ENCODE results near the gene PTGFRN.
A peak's percentile ranks its signal among the peaks of the same experiment; 100 is the strongest.

The PTGFRN gene

DNA sequence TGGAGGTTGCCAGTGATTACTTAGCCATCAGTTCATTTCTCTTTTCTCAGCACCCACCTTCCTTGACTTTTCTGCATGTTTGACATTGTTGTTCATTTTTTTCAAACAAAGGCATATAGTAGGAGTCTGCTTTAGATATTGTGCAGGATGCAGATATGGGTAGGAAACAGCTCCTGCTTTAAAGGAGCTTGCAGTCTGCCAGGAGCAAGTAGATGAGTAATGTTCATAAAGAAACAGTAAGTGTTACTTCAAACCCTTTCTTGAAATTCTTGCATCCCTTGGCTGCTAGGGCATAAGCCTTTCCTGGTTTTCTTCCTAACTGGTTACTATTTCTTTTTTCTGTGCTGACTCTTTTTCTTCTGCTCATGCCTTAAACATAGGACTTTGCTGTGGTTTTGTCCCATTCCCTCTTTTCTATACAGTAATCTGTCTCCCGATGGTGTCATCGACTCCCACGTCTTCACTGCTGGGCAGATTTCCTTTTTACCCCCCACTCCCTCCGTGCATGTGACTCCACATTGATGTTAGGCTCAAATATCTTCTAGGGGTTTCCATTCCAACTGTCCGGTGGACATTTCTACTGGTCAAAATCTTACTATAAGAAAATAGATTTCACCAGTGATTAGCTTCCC, 20.4 kb downstream of the PTGFRN start:
- no peak for DNase-seq (ENCODE audit: low spot score)
- Histone ChIP-seq H3K4me1 (ENCODE audit: insufficient read depth, poor library complexity, severe bottlenecking) (peaks cover 2% of the 10 kb centered on the region), H3K9me3 (ENCODE audit: severe bottlenecking) (no peaks in the 10 kb centered on the region), H3K36me3 (ENCODE audit: low read depth) (peaks cover 40% of the 10 kb centered on the region), H3K4me3 (ENCODE audit: severe bottlenecking) (no peak overlapping the region), H3K27ac (ENCODE audit: poor library complexity, severe bottlenecking) (no peak overlapping the region), H3K27me3 (ENCODE audit: insufficient read depth, poor library complexity, severe bottlenecking) (no peaks in the 10 kb centered on the region)
- no peak for ATAC-seq (ENCODE audit: low read depth)
- TF ChIP-seq, protein P1, sequence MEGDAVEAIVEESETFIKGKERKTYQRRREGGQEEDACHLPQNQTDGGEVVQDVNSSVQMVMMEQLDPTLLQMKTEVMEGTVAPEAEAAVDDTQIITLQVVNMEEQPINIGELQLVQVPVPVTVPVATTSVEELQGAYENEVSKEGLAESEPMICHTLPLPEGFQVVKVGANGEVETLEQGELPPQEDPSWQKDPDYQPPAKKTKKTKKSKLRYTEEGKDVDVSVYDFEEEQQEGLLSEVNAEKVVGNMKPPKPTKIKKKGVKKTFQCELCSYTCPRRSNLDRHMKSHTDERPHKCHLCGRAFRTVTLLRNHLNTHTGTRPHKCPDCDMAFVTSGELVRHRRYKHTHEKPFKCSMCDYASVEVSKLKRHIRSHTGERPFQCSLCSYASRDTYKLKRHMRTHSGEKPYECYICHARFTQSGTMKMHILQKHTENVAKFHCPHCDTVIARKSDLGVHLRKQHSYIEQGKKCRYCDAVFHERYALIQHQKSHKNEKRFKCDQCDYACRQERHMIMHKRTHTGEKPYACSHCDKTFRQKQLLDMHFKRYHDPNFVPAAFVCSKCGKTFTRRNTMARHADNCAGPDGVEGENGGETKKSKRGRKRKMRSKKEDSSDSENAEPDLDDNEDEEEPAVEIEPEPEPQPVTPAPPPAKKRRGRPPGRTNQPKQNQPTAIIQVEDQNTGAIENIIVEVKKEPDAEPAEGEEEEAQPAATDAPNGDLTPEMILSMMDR (IDR thresholded peaks at IDR 0.05; ENCODE audit: poor library complexity, severe bottlenecking), result no peak

DNA sequence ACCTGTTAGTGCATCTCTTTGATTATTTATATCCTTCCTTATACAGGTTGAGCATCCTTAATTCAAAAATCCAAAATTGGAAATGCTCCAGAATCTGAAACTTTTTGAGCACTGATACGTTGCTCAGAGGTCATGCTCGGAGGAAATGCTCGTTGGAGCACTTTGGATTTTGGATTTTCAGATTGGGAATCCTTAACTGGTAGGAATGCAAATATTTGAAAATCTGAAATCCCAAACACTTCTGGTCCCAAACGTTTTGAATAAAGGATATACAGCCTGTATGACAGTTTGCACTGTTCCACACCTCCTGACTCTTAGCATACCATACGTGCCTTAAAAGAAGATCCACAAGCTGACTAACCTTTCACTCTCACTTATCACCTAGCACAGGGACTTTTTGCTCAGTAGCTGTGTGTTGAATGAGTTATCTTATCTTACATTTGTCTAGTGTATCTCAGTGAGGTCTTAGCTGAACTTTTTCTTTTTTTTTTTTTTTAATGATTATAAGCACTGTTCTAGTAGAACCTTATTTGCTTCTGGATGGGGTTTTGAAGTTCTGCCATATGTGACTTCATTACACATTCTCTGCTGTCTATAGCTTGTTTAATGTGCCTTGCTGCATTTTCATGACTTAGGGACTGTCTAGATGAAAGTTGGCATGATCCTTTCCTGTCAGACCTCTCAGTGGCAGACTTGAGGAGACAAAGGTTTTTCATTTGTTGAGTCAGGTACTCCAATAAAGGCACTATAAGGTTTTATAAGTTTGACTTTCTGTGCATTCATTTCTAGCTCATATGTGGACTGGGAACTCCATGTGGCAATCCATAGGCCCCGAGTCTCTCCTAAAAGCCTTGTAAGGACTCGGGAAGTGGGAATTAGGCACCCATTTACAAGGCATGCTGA, 21.6 kb downstream of the PTGFRN start:
- Histone ChIP-seq H3K4me3 (ENCODE audit: severe bottlenecking) (no peak overlapping the region), H3K9me3 (ENCODE audit: severe bottlenecking) (no peaks in the 10 kb centered on the region), H3K36me3 (ENCODE audit: low read depth) (peaks cover 49% of the 10 kb centered on the region), H3K4me1 (ENCODE audit: insufficient read depth, poor library complexity, severe bottlenecking) (peaks cover 2% of the 10 kb centered on the region), H3K27ac (ENCODE audit: poor library complexity, severe bottlenecking) (no peak overlapping the region), H3K27me3 (ENCODE audit: insufficient read depth, poor library complexity, severe bottlenecking) (no peaks in the 10 kb centered on the region)
- TF ChIP-seq, protein P1 (IDR thresholded peaks at IDR 0.05; ENCODE audit: poor library complexity, severe bottlenecking), result no peak
- DNase-seq (ENCODE audit: low spot score) (no peak), ATAC-seq (ENCODE audit: low read depth) (no peak)

DNA sequence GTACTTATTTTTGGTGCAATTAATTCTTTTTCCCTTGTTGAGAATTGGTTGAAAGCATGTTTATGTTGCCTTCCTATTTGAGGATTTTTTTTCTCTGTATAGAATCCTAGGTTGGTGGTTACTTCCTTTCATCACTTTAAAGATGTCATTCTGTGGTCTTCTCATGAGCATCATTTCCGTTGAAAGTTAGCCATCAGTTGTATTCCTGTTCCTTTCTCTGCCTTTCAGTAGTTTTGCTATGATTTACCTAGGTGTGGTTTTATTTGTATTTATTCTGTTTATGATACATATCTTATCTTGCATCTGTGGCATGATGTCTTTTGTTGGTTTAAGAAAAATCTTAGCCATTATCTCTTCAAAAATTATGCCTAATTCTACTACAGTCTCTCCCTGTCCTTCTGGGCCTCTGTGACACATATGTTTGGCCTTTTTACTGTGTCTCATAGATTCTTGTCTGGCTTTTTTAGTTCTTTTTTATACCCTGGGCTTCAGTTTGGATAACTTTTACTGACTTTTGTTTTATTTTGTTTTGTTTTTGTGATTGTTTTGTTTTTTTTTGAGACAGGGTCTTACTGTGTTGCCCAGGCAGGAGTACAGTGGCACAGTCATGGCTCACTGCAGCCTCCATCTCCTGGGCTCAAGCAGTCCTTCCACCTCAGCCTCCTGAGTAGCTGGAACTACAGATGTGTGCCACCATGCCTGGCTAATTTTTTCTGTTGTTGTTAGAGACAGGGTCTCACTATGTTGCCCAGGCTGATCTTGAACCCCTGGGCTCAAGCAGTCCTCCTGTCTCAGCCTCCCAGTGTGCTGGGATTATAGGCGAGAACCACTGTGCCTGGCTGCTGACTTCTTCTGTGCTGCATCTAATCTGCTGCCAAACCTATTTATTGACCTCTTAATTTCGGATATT, 24.1 kb downstream of the PTGFRN start:
- H3K27ac ChIP-seq (ENCODE audit: poor library complexity, severe bottlenecking), result no peak overlapping the region
- TF ChIP-seq, protein P1 (IDR thresholded peaks at IDR 0.05; ENCODE audit: poor library complexity, severe bottlenecking), result no peak
- no peaks in the 10 kb centered on the region for H3K27me3 ChIP-seq (ENCODE audit: insufficient read depth, poor library complexity, severe bottlenecking)
- H3K9me3 ChIP-seq (ENCODE audit: severe bottlenecking), result no peaks in the 10 kb centered on the region
- H3K4me3 ChIP-seq (ENCODE audit: severe bottlenecking), result no peak overlapping the region
- DNase-seq (ENCODE audit: low spot score), result no peak
- ATAC-seq (ENCODE audit: low read depth), result no peak
- H3K4me1 ChIP-seq (ENCODE audit: insufficient read depth, poor library complexity, severe bottlenecking), result peaks cover 2% of the 10 kb centered on the region
- peaks cover 60% of the 10 kb centered on the region for H3K36me3 ChIP-seq (ENCODE audit: low read depth)

DNA sequence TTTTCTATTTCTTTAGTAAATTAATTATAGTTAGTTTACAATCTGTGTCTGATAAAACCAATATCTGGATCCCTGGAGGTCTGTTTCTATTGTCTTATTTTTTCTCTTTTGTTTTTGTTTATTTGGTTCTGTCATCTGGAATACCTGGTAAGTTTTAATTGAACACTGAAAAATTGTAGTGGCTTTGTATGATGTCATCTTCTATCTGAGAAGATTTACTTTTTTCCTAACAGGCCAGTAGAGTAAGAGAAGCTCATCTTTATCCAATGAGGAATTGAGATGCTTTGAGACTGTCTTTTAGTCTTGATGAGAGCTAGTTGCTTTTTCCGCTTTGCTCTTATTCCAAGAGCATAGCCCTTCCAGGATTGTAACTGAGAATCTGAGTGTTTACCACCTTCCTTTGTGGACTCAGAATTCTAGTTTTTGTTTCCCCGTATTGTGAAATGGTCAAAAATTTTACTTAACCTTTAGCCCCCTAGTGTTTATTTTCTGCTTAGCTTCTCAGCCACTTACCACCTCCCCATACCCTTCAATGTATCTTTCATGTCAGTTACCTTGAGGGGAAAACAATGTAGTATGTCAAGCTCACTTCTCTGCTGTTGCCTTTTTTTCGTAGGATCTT, 25.0 kb downstream of the PTGFRN start:
- DNase-seq (ENCODE audit: low spot score), result no peak
- TF ChIP-seq, protein P1 (IDR thresholded peaks at IDR 0.05; ENCODE audit: poor library complexity, severe bottlenecking), result peak; percentile 33
- no peak for ATAC-seq (ENCODE audit: low read depth)

More for the DNA sequence above, 25.0 kb downstream of the PTGFRN start:
- Histone ChIP-seq H3K4me3 (ENCODE audit: severe bottlenecking) (no peak overlapping the region), H3K27ac (ENCODE audit: poor library complexity, severe bottlenecking) (no peak overlapping the region), H3K4me1 (ENCODE audit: insufficient read depth, poor library complexity, severe bottlenecking) (peaks cover 2% of the 10 kb centered on the region), H3K36me3 (ENCODE audit: low read depth) (peaks cover 60% of the 10 kb centered on the region), H3K27me3 (ENCODE audit: insufficient read depth, poor library complexity, severe bottlenecking) (no peaks in the 10 kb centered on the region), H3K9me3 (ENCODE audit: severe bottlenecking) (no peaks in the 10 kb centered on the region)

All from RWPE2 (cell line).